ENCODE measurements around the gene C17orf50.

The C17orf50 gene

GRCh38 chr17:35729405-35729833 is 31.3 kb upstream of the C17orf50 start:
- TF ChIP-seq GATA2 (IDR thresholded peaks at IDR 0.05; ENCODE audit: low read depth, low read length) (no peak), GATA3 (IDR thresholded peaks at IDR 0.05; ENCODE audit: low read depth, low read length) (no peak)

- TF ChIP-seq GATA2 (IDR thresholded peaks at IDR 0.05; ENCODE audit: low read depth, low read length): no peak
- TF ChIP-seq GATA3 (IDR thresholded peaks at IDR 0.05; ENCODE audit: low read depth, low read length): no peak
These were observed 30.2 kb upstream of the C17orf50 start for GRCh38 chr17:35730400-35731005.

- no peak for TF ChIP-seq GATA3 (IDR thresholded peaks at IDR 0.05; ENCODE audit: low read depth, low read length)
- no peak for TF ChIP-seq GATA2 (IDR thresholded peaks at IDR 0.05; ENCODE audit: low read depth, low read length)
These were observed 29.3 kb upstream of the C17orf50 start, which contains the start of gene RASL10B for GRCh38 chr17:35731239-35731916. RASL10B (plus strand) TSS chr17:35731639; CDS start chr17:35735185, 3,546 bp downstream.

GRCh38 chr17:35731917-35732805 is 28.5 kb upstream of the C17orf50 start:
- TF ChIP-seq GATA3 (IDR thresholded peaks at IDR 0.05; ENCODE audit: low read depth, low read length) (no peak), GATA2 (IDR thresholded peaks at IDR 0.05; ENCODE audit: low read depth, low read length) (no peak)

GRCh38 chr17:35732806-35733136 is 27.9 kb upstream of the C17orf50 start:
- TF ChIP-seq GATA3 (IDR thresholded peaks at IDR 0.05; ENCODE audit: low read depth, low read length) (no peak), GATA2 (IDR thresholded peaks at IDR 0.05; ENCODE audit: low read depth, low read length) (no peak)

- TF ChIP-seq GATA2 (IDR thresholded peaks at IDR 0.05; ENCODE audit: low read depth, low read length) (no peak), GATA3 (IDR thresholded peaks at IDR 0.05; ENCODE audit: low read depth, low read length) (no peak)
These were observed 27.3 kb upstream of the C17orf50 start for GRCh38 chr17:35733366-35733765.

- TF ChIP-seq GATA3 (IDR thresholded peaks at IDR 0.05; ENCODE audit: low read depth, low read length) (no peak), GATA2 (IDR thresholded peaks at IDR 0.05; ENCODE audit: low read depth, low read length) (no peak)
These were observed 26.3 kb upstream of the C17orf50 start for GRCh38 chr17:35734396-35734795.

GRCh38 chr17:35735036-35735805 is 25.5 kb upstream of the C17orf50 start:
- no peak for TF ChIP-seq GATA2 (IDR thresholded peaks at IDR 0.05; ENCODE audit: low read depth, low read length)
- no peak for TF ChIP-seq GATA3 (IDR thresholded peaks at IDR 0.05; ENCODE audit: low read depth, low read length)

- no peak for TF ChIP-seq GATA3 (IDR thresholded peaks at IDR 0.05; ENCODE audit: low read depth, low read length)
- TF ChIP-seq GATA2 (IDR thresholded peaks at IDR 0.05; ENCODE audit: low read depth, low read length): no peak
These were observed 24.5 kb upstream of the C17orf50 start for GRCh38 chr17:35736236-35736635.

GRCh38 chr17:35738519-35739133 is 22.1 kb upstream of the C17orf50 start:
- TF ChIP-seq GATA2 (IDR thresholded peaks at IDR 0.05; ENCODE audit: low read depth, low read length) (no peak), GATA3 (IDR thresholded peaks at IDR 0.05; ENCODE audit: low read depth, low read length) (no peak)

- TF ChIP-seq GATA3 (IDR thresholded peaks at IDR 0.05; ENCODE audit: low read depth, low read length) (no peak), GATA2 (IDR thresholded peaks at IDR 0.05; ENCODE audit: low read depth, low read length) (no peak)
These were observed 20.5 kb upstream of the C17orf50 start for GRCh38 chr17:35740216-35740615.

GRCh38 chr17:35740997-35741931 is 19.4 kb upstream of the C17orf50 start:
- TF ChIP-seq GATA2 (IDR thresholded peaks at IDR 0.05; ENCODE audit: low read depth, low read length) (no peak), GATA3 (IDR thresholded peaks at IDR 0.05; ENCODE audit: low read depth, low read length) (no peak)

Measured in SH-SY5Y (cell line).